ENCODE measurements around the gene POLE. TPM values are rescaled to one million over a fixed set of nuclear protein-coding genes. Genes with fewer than 3 reads are reported as not detected.

POLE gene
- total and polyA plus RNA-seq, 2 of the 4 experiments (the other 2 are of a cell fraction): 17.2 to 20.7 TPM

DNA sequence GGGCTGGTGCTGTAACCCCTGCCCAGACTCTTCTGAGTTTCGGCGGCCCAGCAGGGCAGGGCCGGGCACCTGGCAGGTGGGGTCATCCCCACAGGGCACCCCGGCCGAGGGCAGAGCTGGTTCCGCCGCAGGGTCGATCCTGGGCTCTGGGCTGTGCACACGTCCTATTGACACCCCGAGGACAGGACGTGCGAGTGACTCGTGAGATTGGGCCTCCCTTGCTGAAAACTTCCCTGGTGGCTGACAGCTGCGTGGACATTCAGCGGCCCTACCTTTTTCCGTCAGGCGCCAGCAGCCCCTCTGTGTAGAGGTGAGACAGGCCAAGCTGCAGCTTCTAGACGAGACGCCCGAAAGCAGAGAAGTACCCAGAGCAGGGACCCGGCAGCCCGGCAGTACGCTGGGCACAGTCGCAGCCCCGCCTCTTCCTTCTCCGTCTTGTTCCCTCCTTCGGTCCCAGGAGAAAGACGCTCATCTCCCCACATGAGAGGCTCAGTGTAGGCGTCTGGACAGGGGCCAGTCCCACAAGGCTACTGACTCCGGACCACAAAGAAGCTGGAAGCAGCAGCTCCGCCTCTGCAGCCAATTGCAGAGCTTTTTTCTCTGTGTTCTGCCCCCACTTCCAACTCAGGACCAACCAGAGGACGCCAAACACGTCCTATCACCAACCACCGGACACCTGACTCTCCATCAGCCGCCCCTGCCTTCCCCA lies 76.9 kb downstream of the POLE start, which contains the start of gene LRCOL1 (continued):
- TF ChIP-seq FOS (IDR thresholded peaks at IDR 0.05; ENCODE audit: low read depth, low read length): no peak

DNA sequence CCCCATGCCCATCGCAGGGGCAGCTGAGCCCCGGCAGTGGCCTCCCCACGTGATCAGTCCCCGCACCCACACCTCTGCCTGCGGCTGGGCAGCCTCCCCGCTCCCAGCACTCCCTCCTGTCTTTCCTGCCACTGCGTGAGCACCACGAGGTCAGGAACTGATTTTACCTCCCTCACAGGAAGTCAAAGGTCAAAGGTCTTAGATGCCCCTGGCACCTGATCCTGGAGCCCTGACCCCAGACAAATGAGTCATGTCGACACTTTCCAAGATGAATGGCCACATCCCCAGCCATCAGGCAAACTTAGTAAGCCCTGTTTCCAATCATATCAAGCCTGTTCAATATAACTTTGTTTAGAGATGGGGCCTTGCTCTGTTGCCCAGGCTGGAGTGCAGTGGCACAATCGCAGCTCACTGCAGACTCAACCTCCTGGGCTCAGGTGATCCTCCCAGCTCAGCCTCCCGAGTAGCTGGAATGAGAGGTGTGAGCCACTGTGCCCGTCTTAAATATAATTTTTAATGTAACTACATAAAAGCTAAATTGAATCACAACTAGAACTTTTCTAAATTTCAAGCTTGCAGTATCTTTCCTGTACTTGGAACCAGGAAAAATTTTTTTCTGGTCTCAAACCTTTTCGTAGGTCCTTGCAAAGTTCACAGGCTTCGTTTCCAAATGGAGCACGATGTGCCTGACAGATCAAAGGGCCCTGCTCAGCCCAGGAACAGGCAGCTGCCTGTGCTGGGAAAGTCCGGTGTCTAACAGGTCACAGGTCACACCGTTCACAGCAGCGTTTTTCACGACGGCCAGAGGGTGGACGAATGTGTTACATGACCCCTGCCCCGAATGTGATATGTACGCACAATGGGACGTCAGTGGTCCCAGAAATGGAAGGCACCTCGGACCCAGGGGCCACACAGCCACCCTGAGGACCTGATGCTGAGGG lies 78.6 kb downstream of the POLE start:
- Histone ChIP-seq H3K79me1 (ENCODE audit: low read depth in 1 of 2, low read length in 2 of 2) (no peaks in the 10 kb centered on the region), H2BK120ac (ENCODE audit: low read depth, low read length) (no peak overlapping the region), H3K9me3 (ENCODE audit: control insufficient read depth, insufficient read depth, low read length) (peaks cover 6% of the 10 kb centered on the region), H4K20me1 (ENCODE audit: insufficient read depth, low read length) (no peaks in the 10 kb centered on the region), H3K36me3 (ENCODE audit: control insufficient read depth, insufficient read depth, low read length) (no peaks in the 10 kb centered on the region), H3K27ac (ENCODE audit: insufficient read depth, low read length) (no peak overlapping the region), H3K4me1 (ENCODE audit: control insufficient read depth, insufficient read depth, low read length) (no peaks in the 10 kb centered on the region), H2AK9ac (replicated peaks; ENCODE audit: low read depth, low read length, poor library complexity) (no peak overlapping the region), H4K91ac (ENCODE audit: insufficient read depth, low read depth, low read length) (no peak overlapping the region), H2BK20ac (ENCODE audit: low read depth, low read length) (no peak overlapping the region), H3K23ac (ENCODE audit: low read depth, low read length) (no peak overlapping the region), H3K4me2 (ENCODE audit: low read depth, low read length) (no peak overlapping the region), H2AK5ac (ENCODE audit: low read depth, low read length) (no peak overlapping the region), H2AFZ (replicated peaks; ENCODE audit: low read length, poor library complexity) (no peak overlapping the region), H3K14ac (replicated peaks; ENCODE audit: low read depth, low read length) (no peak overlapping the region), H3K9ac (ENCODE audit: low read depth, low read length) (no peak overlapping the region), H3K4ac (ENCODE audit: low read depth, low read length) (no peak overlapping the region), H2BK15ac (ENCODE audit: low read depth, low read length) (no peak overlapping the region), H2BK5ac (ENCODE audit: low read depth, low read length, poor library complexity, severe bottlenecking) (no peak overlapping the region), H3K27me3 (ENCODE audit: control insufficient read depth, insufficient read depth, low read length) (peaks cover 32% of the 10 kb centered on the region), H4K5ac (ENCODE audit: low read depth, low read length) (no peak overlapping the region), H3K9me1 (ENCODE audit: insufficient read depth, low read length) (no peaks in the 10 kb centered on the region), H3K4me3 (ENCODE audit: insufficient read depth, low read depth, low read length) (no peak overlapping the region), H3K56ac (ENCODE audit: extremely low read depth, insufficient read depth, low read length) (no peak overlapping the region), H4K8ac (ENCODE audit: low read depth in 2 of 2, low read length in 2 of 2) (no peak overlapping the region), H3K18ac (ENCODE audit: low read depth, low read length) (no peak overlapping the region)
- 48% methylated on average over 15 of the region's 25 CpGs; no CpG with 5 or more reads in 1 of the 2 experiments for WGBS, 2 experiments (ENCODE audit: extremely low coverage in 2 of 2, insufficient read length in 1 of 2)
- DNase-seq: no peak
- no peak for TF ChIP-seq MAFK (IDR thresholded peaks at IDR 0.05; ENCODE audit: low read depth, low read length)
- TF ChIP-seq CEBPB (IDR thresholded peaks at IDR 0.05; ENCODE audit: low read depth, low read length): no peak
- no peak for TF ChIP-seq MXI1 (IDR thresholded peaks at IDR 0.05; ENCODE audit: borderline replicate concordance, low read depth, low read length)
- TF ChIP-seq RFX5 (IDR thresholded peaks at IDR 0.05; ENCODE audit: low read depth, low read length): no peak
- ATAC-seq (ENCODE audit: low read depth): no peak
- no TSS peak for BruUV-seq (replicated peaks)
- POLR2A ChIA-PET (ENCODE audit: unreplicated experiment): no interaction called here
- in situ Hi-C loops (cut with MboI; ENCODE audit: low sequenced_read_pairs): no loop called here
- dilution Hi-C loops (cut with HindIII; ENCODE audit: low sequenced_read_pairs, unreplicated experiment): no loop called here
- intact Hi-C loops (cut with micrococcal nuclease): no loop called here
- CTCF ChIA-PET: interaction anchor here (0.6 kb wide), 1 partner anchor 19 kb away, joined by 4 read pairs; no protein-coding TSS in a partner anchor

Measured in IMR-90 (cell line).